Smooth muscle cell (in vitro differentiated cells): ENCODE measurements around the gene CNOT2. TPM values are rescaled to one million over a fixed set of nuclear protein-coding genes. Genes with fewer than 3 reads are reported as not detected.

Experiments
- DNase-seq: peaks from one replicate; lab custom pipeline; 2025; ENCODE audit not compliant: unreplicated experiment; lab: John Stamatoyannopoulos, UW
- H2AFZ ChIP-seq: fragments of 200-600 bp; sonication (generic); 2 replicates; pipeline ENCODE4 v1.6.0; 2016; ENCODE audit warnings: antibody characterized with exemption, low read depth, mild to moderate bottlenecking
- H3F3A ChIP-seq: fragments of 200-600 bp; sonication (generic); 2 replicates; pipeline ENCODE4 v1.6.0; 2017; ENCODE audit warnings: antibody characterized with exemption, low read depth
- H3K27ac ChIP-seq: fragments of 200-600 bp; sonication (generic); 2 replicates; pipeline ENCODE4 v1.5.1; 2016; ENCODE audit warnings: low read depth, mild to moderate bottlenecking
- H3K27me3 ChIP-seq: fragments of 200-600 bp; sonication (generic); 2 replicates; pipeline ENCODE4 v1.6.1; 2016; ENCODE audit warnings: low read depth, mild to moderate bottlenecking
- H3K36me3 ChIP-seq: fragments of 200-600 bp; sonication (generic); 2 replicates; pipeline ENCODE4 v1.5.1; 2016; ENCODE audit warnings: low read depth
- H3K4me1 ChIP-seq: fragments of 200-600 bp; sonication (generic); 2 replicates; pipeline ENCODE4 v1.5.1; 2016; ENCODE audit warnings: low read depth
- H3K4me2 ChIP-seq: fragments of 200-600 bp; sonication (generic); 2 replicates; pipeline ENCODE4 v1.6.0; 2016; ENCODE audit warnings: mild to moderate bottlenecking
- H3K4me3 ChIP-seq: fragments of 200-600 bp; sonication (generic); 2 replicates; pipeline ENCODE4 v1.5.1; 2016; ENCODE audit warnings: mild to moderate bottlenecking
- H3K79me2 ChIP-seq: fragments of 200-600 bp; sonication (generic); 2 replicates; pipeline ENCODE4 v1.6.0; 2016; ENCODE audit warnings: low read depth, mild to moderate bottlenecking
- H3K9ac ChIP-seq: fragments of 200-600 bp; sonication (generic); 2 replicates; pipeline ENCODE4 v1.6.0; 2016; ENCODE audit warnings: low read depth
- H3K9me3 ChIP-seq: fragments of 200-600 bp; sonication (generic); replicated peaks from 2 replicates; pipeline ENCODE4 v1.5.1; 2016; ENCODE audit warnings: low read depth
- H4K20me1 ChIP-seq: fragments of 200-600 bp; sonication (generic); 2 replicates; pipeline ENCODE4 v1.6.0; 2016; ENCODE audit warnings: low read depth
- WGBS: methylation state at CpG from one replicate; pipeline ENCODE4 v1.1.7; 2016; ENCODE audit warnings: low lambda C conversion rate; 5-methylcytosine and 5-hydroxymethylcytosine counted together
- polyA plus RNA-seq: library from polyadenylated mRNA; unstranded; fragments of >200 nt; fragmentation: Nextera tagmentation; extraction: Ambion mirVana; gene quantifications from 2 replicates; pipeline ENCODE4 v1.2.1, GENCODE V29; 2016
- total RNA-seq: library from RNA; depleted of rRNA; stranded (reverse); fragments of >200 nt; gene quantifications from 2 replicates; pipeline ENCODE4 v1.2.3, GENCODE V29; 2014
- TF ChIP-seq, protein P1 (sequence below): fragments of 200-600 bp; sonication (generic); IDR thresholded peaks from 2 replicates; pipeline ENCODE4 v1.5.1; 2017; ENCODE audit warnings: borderline replicate concordance, mild to moderate bottlenecking, antibody characterized with exemption; ENCODE audit not compliant: insufficient read depth, poor library complexity, severe bottlenecking

Gene CNOT2
- total and polyA plus RNA-seq, 2 experiments from 2014 or later, result 94.5 to 172 TPM

DNA sequence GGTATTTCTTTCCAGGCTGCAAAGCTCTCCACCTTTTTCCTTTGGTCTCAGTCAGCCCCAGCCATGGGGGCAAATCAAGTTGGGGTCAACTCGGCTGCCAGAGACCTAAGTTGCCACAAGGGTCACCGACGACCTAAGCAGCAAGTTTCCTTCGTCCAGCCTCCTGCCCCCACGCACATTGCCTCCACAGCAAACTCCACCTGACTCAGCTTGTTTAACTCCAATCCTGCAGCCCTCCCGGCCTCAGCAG lies 122.1 kb downstream of the CNOT2 start:
- no peak overlapping the region for H3K9ac ChIP-seq
- H3K4me2 ChIP-seq, result peak overlapping the region; percentile 91
- 2% methylated on average over 6 of the region's 6 CpGs for WGBS
- no peaks in the 10 kb centered on the region for H3K36me3 ChIP-seq
- peaks cover 16% of the 10 kb centered on the region for H3K4me1 ChIP-seq
- H3K27me3 ChIP-seq, result peaks cover 25% of the 10 kb centered on the region
- peaks cover 15% of the 10 kb centered on the region for H3K79me2 ChIP-seq
- H3K9me3 ChIP-seq, result no peaks in the 10 kb centered on the region
- no peaks in the 10 kb centered on the region for H3F3A ChIP-seq
- no peak overlapping the region for H2AFZ ChIP-seq
- peak overlapping the region; percentile 77 for H3K4me3 ChIP-seq
- no peaks in the 10 kb centered on the region for H4K20me1 ChIP-seq
- TF ChIP-seq, protein P1, sequence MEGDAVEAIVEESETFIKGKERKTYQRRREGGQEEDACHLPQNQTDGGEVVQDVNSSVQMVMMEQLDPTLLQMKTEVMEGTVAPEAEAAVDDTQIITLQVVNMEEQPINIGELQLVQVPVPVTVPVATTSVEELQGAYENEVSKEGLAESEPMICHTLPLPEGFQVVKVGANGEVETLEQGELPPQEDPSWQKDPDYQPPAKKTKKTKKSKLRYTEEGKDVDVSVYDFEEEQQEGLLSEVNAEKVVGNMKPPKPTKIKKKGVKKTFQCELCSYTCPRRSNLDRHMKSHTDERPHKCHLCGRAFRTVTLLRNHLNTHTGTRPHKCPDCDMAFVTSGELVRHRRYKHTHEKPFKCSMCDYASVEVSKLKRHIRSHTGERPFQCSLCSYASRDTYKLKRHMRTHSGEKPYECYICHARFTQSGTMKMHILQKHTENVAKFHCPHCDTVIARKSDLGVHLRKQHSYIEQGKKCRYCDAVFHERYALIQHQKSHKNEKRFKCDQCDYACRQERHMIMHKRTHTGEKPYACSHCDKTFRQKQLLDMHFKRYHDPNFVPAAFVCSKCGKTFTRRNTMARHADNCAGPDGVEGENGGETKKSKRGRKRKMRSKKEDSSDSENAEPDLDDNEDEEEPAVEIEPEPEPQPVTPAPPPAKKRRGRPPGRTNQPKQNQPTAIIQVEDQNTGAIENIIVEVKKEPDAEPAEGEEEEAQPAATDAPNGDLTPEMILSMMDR, result no peak
- no peak overlapping the region for H3K27ac ChIP-seq
- DNase-seq, result no peak

DNA sequence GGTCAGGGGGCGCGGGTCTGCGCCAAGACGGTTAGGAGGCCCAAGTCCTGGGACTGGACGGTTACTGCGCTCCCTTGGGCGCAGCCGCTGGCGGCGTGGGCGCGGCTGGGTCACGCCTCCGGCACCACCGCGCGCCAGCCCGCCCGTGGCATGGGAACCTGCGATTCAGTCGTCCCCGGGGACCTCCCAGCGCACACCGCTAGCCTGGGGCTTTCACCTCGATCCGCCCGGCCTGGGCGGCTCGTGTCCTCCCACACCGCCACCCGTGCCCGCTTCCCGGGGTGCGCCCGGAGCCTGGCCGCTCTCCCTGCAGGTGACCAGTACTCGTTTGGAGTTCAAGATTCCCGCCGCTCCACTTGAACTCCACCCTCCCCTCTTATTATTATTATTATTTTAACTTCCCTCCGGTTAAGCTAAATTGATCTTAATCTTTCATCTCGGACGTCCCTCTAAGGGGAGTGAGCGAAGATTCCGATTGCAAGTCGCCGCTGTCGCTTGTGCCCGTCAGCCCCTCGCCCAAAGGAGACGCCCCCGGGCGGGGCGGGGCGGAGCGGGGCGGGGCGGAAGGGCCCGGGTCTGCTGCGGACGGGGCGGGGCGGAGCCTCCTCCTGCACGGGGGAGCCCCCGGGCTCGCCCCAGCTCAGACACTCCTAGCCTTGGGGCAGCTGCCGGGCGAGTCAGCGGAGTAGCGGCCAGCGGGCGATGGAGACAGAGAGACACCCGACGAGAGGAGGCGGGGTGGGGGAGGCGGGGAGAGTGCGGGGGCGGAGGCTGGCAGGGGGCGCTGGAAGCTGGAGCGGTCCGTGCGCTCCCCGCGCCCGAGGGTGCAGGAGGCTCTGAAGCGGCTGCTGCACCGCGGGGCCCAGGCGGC lies 122.7 kb downstream of the CNOT2 start, which contains the start of gene KCNMB4:
Gene KCNMB4, plus strand, starts transcription at position 643 of the 871 bp plus-strand sequence. CDS start 445 bp downstream, outside the sequence.
- no peaks in the 10 kb centered on the region for H4K20me1 ChIP-seq
- DNase-seq, result peak; percentile 35
- H3K4me2 ChIP-seq, result peak within 1 kb of the TSS; percentile 91
- peaks cover 17% of the 10 kb centered on the region for H3K79me2 ChIP-seq
- no peaks in the 10 kb centered on the region for H3K9me3 ChIP-seq
- TF ChIP-seq, protein P1, result no peak
- H3K9ac ChIP-seq, result peak within 1 kb of the TSS; percentile 18
- H3K27me3 ChIP-seq, result peaks cover 25% of the 10 kb centered on the region
- H3K4me1 ChIP-seq, result peaks cover 16% of the 10 kb centered on the region
- H3F3A ChIP-seq, result no peaks in the 10 kb centered on the region
- peak within 1 kb of the TSS; percentile 77 for H3K4me3 ChIP-seq
- H3K36me3 ChIP-seq, result no peaks in the 10 kb centered on the region
- H2AFZ ChIP-seq, result peak within 1 kb of the TSS; percentile 81
- H3K27ac ChIP-seq, result no peak within 1 kb of the TSS
- whole genome bisulfite sequencing, result 1% methylated on average over 63 of the region's 88 CpGs

DNA sequence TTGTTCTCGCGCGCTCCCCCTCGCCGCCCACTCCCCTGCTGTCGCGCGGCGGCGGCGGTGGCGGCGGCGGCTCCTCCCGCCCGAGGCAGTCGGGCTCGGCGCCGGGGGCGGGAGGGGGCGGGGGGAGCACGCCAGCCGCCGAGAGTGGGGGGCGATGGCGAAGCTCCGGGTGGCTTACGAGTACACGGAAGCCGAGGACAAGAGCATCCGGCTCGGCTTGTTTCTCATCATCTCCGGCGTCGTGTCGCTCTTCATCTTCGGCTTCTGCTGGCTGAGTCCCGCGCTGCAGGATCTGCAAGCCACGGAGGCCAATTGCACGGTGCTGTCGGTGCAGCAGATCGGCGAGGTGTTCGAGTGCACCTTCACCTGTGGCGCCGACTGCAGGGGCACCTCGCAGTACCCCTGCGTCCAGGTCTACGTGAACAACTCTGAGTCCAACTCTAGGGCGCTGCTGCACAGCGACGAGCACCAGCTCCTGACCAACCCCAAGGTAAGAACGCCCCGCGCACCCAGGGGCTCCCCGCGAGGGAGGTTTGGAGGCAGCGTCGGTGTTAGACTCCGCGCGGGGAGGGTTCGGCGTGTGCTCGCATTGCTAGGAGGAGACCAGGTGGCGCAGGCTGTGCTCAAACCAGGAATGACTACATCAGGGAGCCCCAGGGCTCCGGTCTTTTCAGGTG lies 123.5 kb downstream of the CNOT2 start:
- H2AFZ ChIP-seq, result peak overlapping the region; percentile 81
- no peaks in the 10 kb centered on the region for H3K36me3 ChIP-seq
- DNase-seq, result no peak
- TF ChIP-seq, protein P1, result no peak
- H3K27me3 ChIP-seq, result peaks cover 25% of the 10 kb centered on the region
- peaks cover 16% of the 10 kb centered on the region for H3K4me1 ChIP-seq
- peaks cover 24% of the 10 kb centered on the region for H3K79me2 ChIP-seq
- no peak overlapping the region for H3K27ac ChIP-seq
- no peaks in the 10 kb centered on the region for H3F3A ChIP-seq
- peak overlapping the region; percentile 77 for H3K4me3 ChIP-seq
- 2% methylated on average over 36 of the region's 69 CpGs for WGBS
- H3K4me2 ChIP-seq, result peak overlapping the region; percentile 91
- no peaks in the 10 kb centered on the region for H4K20me1 ChIP-seq
- no peaks in the 10 kb centered on the region for H3K9me3 ChIP-seq
- H3K9ac ChIP-seq, result peak overlapping the region; percentile 18
